Measurements from ENCODE around the gene UBL4A. TPM values are rescaled to one million over a fixed set of nuclear protein-coding genes. Genes with fewer than 3 reads are reported as not detected.

Gene UBL4A
- total and polyA plus RNA-seq, 2 experiments from 2014 or later = 53.4 to 65.2 TPM

DNA sequence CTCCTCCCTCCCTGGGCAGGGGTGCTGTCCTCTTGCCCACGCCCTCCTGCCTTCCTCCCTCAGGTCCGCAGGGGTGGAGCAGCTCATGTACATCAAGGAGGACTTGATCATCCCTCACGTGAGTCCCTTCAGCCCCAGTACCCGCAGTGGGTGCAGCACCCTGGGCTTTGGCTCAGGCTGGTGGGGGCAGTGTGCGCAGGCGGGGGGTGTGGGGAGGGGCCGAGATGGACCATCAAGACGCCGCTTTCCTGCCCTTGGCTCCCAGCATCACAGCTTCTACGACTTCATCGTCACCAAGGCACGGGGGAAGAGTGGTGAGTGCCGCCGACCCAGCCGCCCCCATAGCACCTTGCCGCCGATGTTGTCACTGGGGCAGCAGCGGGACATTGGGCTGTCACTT lies 36.8 kb downstream of the UBL4A start:
- Histone ChIP-seq H3K9me3 (ENCODE audit: low read depth) (no peaks in the 10 kb centered on the region), H3K27me3 (no peaks in the 10 kb centered on the region), H3K27ac (no peak overlapping the region), H3K36me3 (no peaks in the 10 kb centered on the region), H3K4me3 (no peak overlapping the region), H3K4me1 (ENCODE audit: low read depth) (no peaks in the 10 kb centered on the region)
- DNase-seq (ENCODE audit: low read depth in 1 of 2, low spot score in 1 of 2) = no peak
- TF ChIP-seq, protein P1, sequence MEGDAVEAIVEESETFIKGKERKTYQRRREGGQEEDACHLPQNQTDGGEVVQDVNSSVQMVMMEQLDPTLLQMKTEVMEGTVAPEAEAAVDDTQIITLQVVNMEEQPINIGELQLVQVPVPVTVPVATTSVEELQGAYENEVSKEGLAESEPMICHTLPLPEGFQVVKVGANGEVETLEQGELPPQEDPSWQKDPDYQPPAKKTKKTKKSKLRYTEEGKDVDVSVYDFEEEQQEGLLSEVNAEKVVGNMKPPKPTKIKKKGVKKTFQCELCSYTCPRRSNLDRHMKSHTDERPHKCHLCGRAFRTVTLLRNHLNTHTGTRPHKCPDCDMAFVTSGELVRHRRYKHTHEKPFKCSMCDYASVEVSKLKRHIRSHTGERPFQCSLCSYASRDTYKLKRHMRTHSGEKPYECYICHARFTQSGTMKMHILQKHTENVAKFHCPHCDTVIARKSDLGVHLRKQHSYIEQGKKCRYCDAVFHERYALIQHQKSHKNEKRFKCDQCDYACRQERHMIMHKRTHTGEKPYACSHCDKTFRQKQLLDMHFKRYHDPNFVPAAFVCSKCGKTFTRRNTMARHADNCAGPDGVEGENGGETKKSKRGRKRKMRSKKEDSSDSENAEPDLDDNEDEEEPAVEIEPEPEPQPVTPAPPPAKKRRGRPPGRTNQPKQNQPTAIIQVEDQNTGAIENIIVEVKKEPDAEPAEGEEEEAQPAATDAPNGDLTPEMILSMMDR (IDR thresholded peaks at IDR 0.05; ENCODE audit: low read depth, low read length) = no peak

DNA sequence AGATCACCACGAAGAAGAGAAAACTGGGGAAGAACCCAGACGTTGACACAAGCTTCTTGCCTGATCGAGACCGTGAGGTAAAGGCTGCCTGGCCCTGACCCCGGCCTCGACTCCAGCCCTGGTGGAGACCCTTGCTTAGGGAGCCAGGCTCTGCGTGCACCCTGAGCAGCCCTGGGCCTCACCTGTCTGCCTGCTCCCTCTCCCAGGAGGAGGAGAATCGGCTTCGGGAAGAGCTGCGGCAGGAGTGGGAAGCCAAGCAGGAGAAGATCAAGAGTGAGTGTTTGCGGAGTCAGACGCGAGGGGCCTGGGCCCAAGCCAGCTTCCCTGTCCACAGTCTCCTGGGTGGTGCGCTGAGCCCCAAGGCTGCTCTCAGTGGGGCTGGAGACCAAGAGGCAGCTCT lies 37.9 kb downstream of the UBL4A start:
- H3K9me3 ChIP-seq (ENCODE audit: low read depth) = no peaks in the 10 kb centered on the region

DNA sequence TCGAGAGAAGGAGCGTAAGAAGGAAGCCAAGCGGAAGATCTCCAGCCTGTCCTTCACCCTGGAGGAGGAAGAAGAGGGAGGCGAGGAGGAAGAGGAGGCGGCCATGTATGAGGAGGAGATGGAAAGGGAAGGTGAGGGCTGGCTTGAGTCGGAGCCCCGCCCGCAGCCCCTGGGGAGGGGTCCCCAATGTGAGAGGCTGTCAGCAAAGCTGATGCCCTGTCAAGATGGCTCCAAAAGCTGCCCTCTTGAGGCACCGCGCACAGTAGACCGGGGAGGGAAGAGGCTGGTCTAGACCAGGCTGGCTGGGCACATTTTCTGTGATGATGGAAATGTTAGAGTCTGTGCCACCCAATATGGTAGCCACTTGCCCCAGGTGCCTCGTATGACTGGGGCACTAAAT lies 40.0 kb downstream of the UBL4A start:
- no peaks in the 10 kb centered on the region for H3K36me3 ChIP-seq
- no peak for DNase-seq (ENCODE audit: low read depth in 1 of 2, low spot score in 1 of 2)
- no peak overlapping the region for H3K27ac ChIP-seq
- no peaks in the 10 kb centered on the region for H3K27me3 ChIP-seq
- no peaks in the 10 kb centered on the region for H3K9me3 ChIP-seq (ENCODE audit: low read depth)
- TF ChIP-seq, protein P1 (IDR thresholded peaks at IDR 0.05; ENCODE audit: low read depth, low read length) = no peak
- H3K4me3 ChIP-seq = no peak overlapping the region
- H3K4me1 ChIP-seq (ENCODE audit: low read depth) = no peaks in the 10 kb centered on the region

More for the DNA sequence above, 37.9 kb downstream of the UBL4A start:
- DNase-seq (ENCODE audit: low read depth in 1 of 2, low spot score in 1 of 2) = no peak
- H3K4me1 ChIP-seq (ENCODE audit: low read depth) = no peaks in the 10 kb centered on the region
- TF ChIP-seq, protein P1 (IDR thresholded peaks at IDR 0.05; ENCODE audit: low read depth, low read length) = no peak
- H3K36me3 ChIP-seq = no peaks in the 10 kb centered on the region
- no peak overlapping the region for H3K27ac ChIP-seq
- H3K4me3 ChIP-seq = no peak overlapping the region
- no peaks in the 10 kb centered on the region for H3K27me3 ChIP-seq

DNA sequence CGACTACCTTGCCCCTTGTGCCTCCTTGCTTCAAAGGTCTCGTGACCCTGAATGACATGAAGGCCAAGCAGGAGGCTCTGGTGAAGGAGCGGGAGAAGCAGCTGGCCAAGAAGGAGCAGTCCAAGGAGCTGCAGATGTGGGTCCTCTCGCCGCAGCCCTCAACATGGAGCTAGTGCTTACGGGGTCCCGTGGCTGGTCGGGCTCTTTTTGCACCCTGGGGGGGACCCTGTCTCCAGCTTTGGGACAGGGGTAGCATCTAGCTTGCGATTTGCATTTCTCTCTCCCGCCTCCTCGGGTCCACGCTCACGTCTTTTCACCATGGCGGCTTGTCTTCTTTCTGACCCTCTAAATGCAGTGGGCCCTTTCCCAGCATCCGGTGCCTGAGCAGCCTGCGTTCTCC lies 40.6 kb downstream of the UBL4A start:
- no peak overlapping the region for H3K4me3 ChIP-seq
- TF ChIP-seq, protein P1 (IDR thresholded peaks at IDR 0.05; ENCODE audit: low read depth, low read length) = no peak
- H3K36me3 ChIP-seq = no peaks in the 10 kb centered on the region
- no peaks in the 10 kb centered on the region for H3K27me3 ChIP-seq
- no peaks in the 10 kb centered on the region for H3K4me1 ChIP-seq (ENCODE audit: low read depth)
- no peaks in the 10 kb centered on the region for H3K9me3 ChIP-seq (ENCODE audit: low read depth)
- no peak for DNase-seq (ENCODE audit: low read depth in 1 of 2, low spot score in 1 of 2)
- H3K27ac ChIP-seq = no peak overlapping the region

DNA sequence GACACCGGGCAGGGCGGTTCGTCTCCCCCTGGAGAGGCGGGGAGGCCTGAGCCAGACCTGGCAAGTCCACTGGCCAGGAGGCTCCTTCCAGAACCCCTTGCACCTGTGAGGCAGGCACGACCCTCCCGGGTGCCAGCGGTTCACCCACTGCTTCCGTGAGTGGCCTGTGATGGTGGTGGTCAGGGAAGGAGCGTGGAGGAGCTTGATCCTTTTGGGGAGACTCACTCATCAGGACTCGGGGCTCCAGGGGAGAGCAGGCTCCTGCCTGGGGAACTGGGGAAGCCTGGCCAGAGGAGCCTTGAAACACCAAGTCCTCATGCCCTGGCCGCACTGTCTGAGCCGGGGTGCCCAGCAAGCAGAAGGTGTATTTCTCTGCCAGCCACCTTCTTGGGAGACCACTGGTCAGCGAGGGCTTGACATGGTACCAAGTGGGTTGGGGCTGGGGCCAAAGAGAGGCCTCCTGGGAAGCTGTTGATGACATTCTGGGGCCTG lies 41.6 kb downstream of the UBL4A start:
- Histone ChIP-seq H3K36me3 (no peaks in the 10 kb centered on the region), H3K27ac (no peak overlapping the region)
- no peak for DNase-seq (ENCODE audit: low read depth in 1 of 2, low spot score in 1 of 2)

More for the DNA sequence above, 41.6 kb downstream of the UBL4A start:
- TF ChIP-seq, protein P1 (IDR thresholded peaks at IDR 0.05; ENCODE audit: low read depth, low read length) = no peak
- Histone ChIP-seq H3K9me3 (ENCODE audit: low read depth) (no peaks in the 10 kb centered on the region), H3K4me1 (ENCODE audit: low read depth) (no peaks in the 10 kb centered on the region), H3K27me3 (no peaks in the 10 kb centered on the region), H3K4me3 (peak overlapping the region; percentile 60)
